ENCODE data around the gene TDP2. TPM values are rescaled to one million over a fixed set of nuclear protein-coding genes. Genes with fewer than 3 reads are reported as not detected.

TDP2 gene
- total RNA-seq, 6 experiments from 2014 or later, result 20.4 to 33.2 (median 24.0) TPM

GRCh38 chr6:24614648-24615047 lies 52.1 kb downstream of the TDP2 start:
- no peak overlapping the region for H3K27ac ChIP-seq
- H3K4me3 ChIP-seq, result no peak overlapping the region
- H3K9me3 ChIP-seq, result no peaks in the 10 kb centered on the region
- intact Hi-C loops (cut with DNase I), result no loop called here
- no peaks in the 10 kb centered on the region for H3K36me3 ChIP-seq
- no peaks in the 10 kb centered on the region for H3K4me1 ChIP-seq
- 46% methylated on average over 2 of the region's 2 CpGs for WGBS (ENCODE audit: insufficient coverage, low coverage, low lambda C conversion rate, missing lambda C conversion rate)
- no peak for TF ChIP-seq POLR2A (IDR thresholded peaks at IDR 0.05)
- TF ChIP-seq CTCF (IDR thresholded peaks at IDR 0.05), result no peak
- no peak for ATAC-seq
- H3K27me3 ChIP-seq, result no peaks in the 10 kb centered on the region
- no peak for DNase-seq

DNA sequence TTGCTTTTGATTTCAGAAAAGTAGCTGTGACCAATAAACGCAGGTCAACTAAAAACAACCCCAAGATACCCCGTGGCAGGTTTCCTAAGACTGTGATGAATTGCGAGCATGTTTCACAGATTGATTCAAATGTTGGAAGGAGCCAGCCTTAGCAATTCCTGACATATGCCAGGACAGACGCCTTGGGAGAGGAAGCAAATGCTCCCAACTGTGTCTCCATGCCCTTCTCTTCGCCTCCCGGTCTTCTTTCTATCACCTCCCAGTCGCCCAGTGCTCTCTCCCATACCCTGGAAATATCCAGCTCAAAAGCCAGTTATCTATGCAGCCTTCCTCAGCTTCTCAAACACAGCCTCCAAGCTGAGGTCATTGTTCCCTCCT lies 52.7 kb downstream of the TDP2 start:
- no peaks in the 10 kb centered on the region for H3K27me3 ChIP-seq
- 39% methylated on average over 5 of the region's 7 CpGs for WGBS (ENCODE audit: insufficient coverage, low coverage, low lambda C conversion rate, missing lambda C conversion rate)
- DNase-seq (no peak), ATAC-seq (no peak)
- H3K36me3 ChIP-seq, result no peaks in the 10 kb centered on the region
- H3K27ac ChIP-seq, result no peak overlapping the region
- intact Hi-C loops (cut with DNase I), result no loop called here
- no peak overlapping the region for H3K4me3 ChIP-seq
- no peaks in the 10 kb centered on the region for H3K9me3 ChIP-seq
- no peaks in the 10 kb centered on the region for H3K4me1 ChIP-seq
- no peak for TF ChIP-seq CTCF (IDR thresholded peaks at IDR 0.05)
- TF ChIP-seq POLR2A (IDR thresholded peaks at IDR 0.05), result no peak

GRCh38 chr6:24613361-24614042 lies 53.2 kb downstream of the TDP2 start:
- no peaks in the 10 kb centered on the region for H3K4me1 ChIP-seq
- no peak overlapping the region for H3K27ac ChIP-seq
- DNase-seq (no peak), ATAC-seq (no peak)
- H3K4me3 ChIP-seq, result no peak overlapping the region
- TF ChIP-seq POLR2A (IDR thresholded peaks at IDR 0.05) (no peak), CTCF (IDR thresholded peaks at IDR 0.05) (no peak)
- H3K36me3 ChIP-seq, result no peaks in the 10 kb centered on the region
- 80% methylated on average over 2 of the region's 2 CpGs for WGBS (ENCODE audit: insufficient coverage, low coverage, low lambda C conversion rate, missing lambda C conversion rate)
- intact Hi-C loops (cut with DNase I), result no loop called here
- no peaks in the 10 kb centered on the region for H3K9me3 ChIP-seq
- no peaks in the 10 kb centered on the region for H3K27me3 ChIP-seq

DNA sequence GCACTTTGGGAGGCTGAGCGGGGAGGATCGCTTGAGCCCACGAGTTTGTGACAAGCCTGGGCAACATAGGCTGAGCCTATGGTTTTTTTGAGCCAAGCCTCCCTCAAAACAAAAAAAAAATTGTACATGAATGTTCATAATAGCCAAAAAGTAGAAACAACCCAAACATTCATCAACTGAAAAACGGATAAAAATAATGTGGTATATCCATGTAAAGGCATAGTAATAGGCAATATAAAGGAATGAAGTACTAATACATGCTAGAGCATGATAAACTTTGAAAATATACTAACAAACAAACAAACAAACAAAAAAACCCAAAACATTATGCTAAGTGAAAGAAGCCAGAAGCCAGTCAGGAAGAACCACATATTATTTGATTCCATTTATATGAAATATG lies 56.0 kb downstream of the TDP2 start:
- no peak overlapping the region for H3K27ac ChIP-seq
- intact Hi-C loops (cut with DNase I), result no loop called here
- TF ChIP-seq CTCF (IDR thresholded peaks at IDR 0.05) (no peak), POLR2A (IDR thresholded peaks at IDR 0.05) (no peak)
- DNase-seq, result no peak
- H3K4me3 ChIP-seq, result no peak overlapping the region
- no peaks in the 10 kb centered on the region for H3K27me3 ChIP-seq
- no peaks in the 10 kb centered on the region for H3K36me3 ChIP-seq
- WGBS (ENCODE audit: insufficient coverage, low coverage, low lambda C conversion rate, missing lambda C conversion rate), result 90% methylated on average over 4 of the region's 4 CpGs
- ATAC-seq, result no peak
- no peaks in the 10 kb centered on the region for H3K9me3 ChIP-seq
- H3K4me1 ChIP-seq, result no peaks in the 10 kb centered on the region

Data from right lobe of liver (tissue), 6 donors.